H1 (cell line): ENCODE data around the gene CCL3. TPM values are rescaled to one million over a fixed set of nuclear protein-coding genes. Genes with fewer than 3 reads are reported as not detected.

Experiments
- CTCF ChIA-PET: fragments of 300-600 bp; sonication (Branson Sonifier 250); formaldehyde crosslinking; loops from one replicate; lab custom pipeline; 2021; ENCODE audit not compliant: partially characterized antibody; lab: Charles Lee
- POLR2A ChIA-PET: fragments of 300-600 bp; sonication (Branson Sonifier 250); formaldehyde crosslinking; loops from one replicate; lab custom pipeline; 2021; ENCODE audit warnings: inconsistent platforms; ENCODE audit not compliant: partially characterized antibody; lab: Charles Lee
- DNase-seq, 2 experiments: peaks; one replicate each; pipeline versions ENCODE4 v3.0.0 to v3.0.0-alpha.2; 2010 to 2022; ENCODE audit warnings: low spot score in 2 of 2, low read depth in 1 of 2, mixed read lengths in 1 of 2
- FAIRE-seq: peaks from 2 replicates; lab custom pipeline; 2011; peaks lifted over from hg19 to GRCh38; lab: Jason Lieb, UNC
- H2AFZ ChIP-seq: 2 replicates; pipeline ENCODE4 v1.8.1; 2012; ENCODE audit warnings: low read length, inconsistent platforms
- H2AK5ac ChIP-seq: 2 replicates; pipeline ENCODE4 v1.6.1; 2013; ENCODE audit warnings: low read depth, low read length
- H2BK120ac ChIP-seq: replicated peaks from 2 replicates; pipeline ENCODE3; 2013; ENCODE audit warnings: low read depth, low read length, inconsistent platforms
- H2BK12ac ChIP-seq: 2 replicates; pipeline ENCODE4 v1.6.1; 2013; ENCODE audit warnings: low read depth, low read length
- H2BK15ac ChIP-seq: 2 replicates; pipeline ENCODE4 v1.6.1; 2013; ENCODE audit warnings: low read length
- H2BK20ac ChIP-seq: 2 replicates; pipeline ENCODE4 v1.6.1; 2013; ENCODE audit warnings: low read length
- H2BK5ac ChIP-seq: 2 replicates; pipeline ENCODE4 v1.6.1; 2013; ENCODE audit warnings: low read depth, low read length
- H3K14ac ChIP-seq: 2 replicates; pipeline ENCODE4 v1.6.1; 2013; ENCODE audit warnings: inconsistent platforms; ENCODE audit not compliant: insufficient read length
- H3K18ac ChIP-seq: 2 replicates; pipeline ENCODE4 v1.6.1; 2013; ENCODE audit warnings: low read length; ENCODE audit errors: extremely low read depth
- H3K23ac ChIP-seq: 2 replicates; pipeline ENCODE4 v1.6.1; 2013; ENCODE audit warnings: inconsistent platforms; ENCODE audit not compliant: insufficient read length
- H3K23me2 ChIP-seq: 2 replicates; pipeline ENCODE4 v1.6.1; 2013; ENCODE audit warnings: low read depth, low read length
- H3K27ac ChIP-seq: 2 replicates; pipeline ENCODE4 v1.6.1; 2011; ENCODE audit warnings: low read depth, low read length, inconsistent platforms
- H3K27me3 ChIP-seq, 4 experiments: replicated peaks in 1 of 4; 1 replicate in 1 of 4; 2 replicates in 3 of 4; pipeline versions ENCODE4 v1.6.1 to v1.8.1; 2011 to 2013; ENCODE audit warnings: low read length in 3 of 4, mild to moderate bottlenecking in 3 of 4, inconsistent platforms in 2 of 4, mixed read lengths in 2 of 4, moderate library complexity in 1 of 4; ENCODE audit not compliant: control insufficient read depth in 3 of 4, insufficient read depth in 3 of 4; ENCODE audit errors: extremely low read depth in 1 of 4
- H3K36me3 ChIP-seq, 4 experiments: 2 replicates each; pipeline versions ENCODE4 v1.6.1 to v1.8.1; 2011 to 2013; ENCODE audit warnings: mild to moderate bottlenecking in 4 of 4, low read length in 3 of 4, moderate library complexity in 2 of 4, control low read depth in 1 of 4, inconsistent platforms in 1 of 4; ENCODE audit not compliant: insufficient read depth in 4 of 4, control insufficient read depth in 2 of 4
- H3K4ac ChIP-seq: replicated peaks from 2 replicates; pipeline ENCODE3; 2013; ENCODE audit warnings: low read length, low read depth, mixed read lengths, inconsistent platforms; ENCODE audit not compliant: insufficient read length
- H3K4me1 ChIP-seq, 4 experiments: replicated peaks in 1 of 4; 1 replicate in 1 of 4; 2 replicates in 3 of 4; pipeline versions ENCODE4 v1.6.1 to v1.8.1; 2011 to 2013; ENCODE audit warnings: low read length in 3 of 4, inconsistent platforms in 2 of 4, mixed read lengths in 1 of 4; ENCODE audit not compliant: insufficient read depth in 4 of 4, control insufficient read depth in 3 of 4
- H3K4me2 ChIP-seq, 2 experiments: 2 replicates each; pipeline versions ENCODE4 v1.6.1 to v1.8.1; 2011 to 2013; ENCODE audit warnings: low read depth in 2 of 2, low read length in 2 of 2, control low read depth in 1 of 2, inconsistent platforms in 1 of 2, mild to moderate bottlenecking in 1 of 2; ENCODE audit not compliant: insufficient read depth in 1 of 2
- H3K4me3 ChIP-seq, 4 experiments: fragments of 200-600, 300-600 bp in 1 of 4; sonication (generic), shearing (Covaris generic), sonication (Bioruptor Twin) in 1 of 4; 2 replicates each; pipeline versions ENCODE4 v1.5.1 to v1.8.1; 2011 to 2016; ENCODE audit warnings: low read length in 4 of 4, low read depth in 3 of 4, control low read depth in 2 of 4, inconsistent platforms in 2 of 4, mild to moderate bottlenecking in 2 of 4, mixed read lengths in 1 of 4, moderate library complexity in 1 of 4; ENCODE audit not compliant: insufficient read depth in 2 of 4; ENCODE audit errors: extremely low read depth in 1 of 4
- H3K56ac ChIP-seq: replicated peaks from 2 replicates; pipeline ENCODE3; 2013; ENCODE audit warnings: low read depth, mild to moderate bottlenecking, mixed read lengths, low read length, inconsistent platforms; ENCODE audit not compliant: insufficient read length
- H3K79me1 ChIP-seq: 2 replicates; pipeline ENCODE4 v1.6.1; 2013; ENCODE audit warnings: low read depth, low read length, control low read depth
- H3K79me2 ChIP-seq, 2 experiments: 2 replicates each; pipeline versions ENCODE4 v1.6.1 to v1.8.1; 2012 to 2013; ENCODE audit warnings: low read length in 2 of 2, mild to moderate bottlenecking in 2 of 2, inconsistent platforms in 1 of 2; ENCODE audit not compliant: insufficient read depth in 2 of 2, control insufficient read depth in 1 of 2
- H3K9ac ChIP-seq, 4 experiments: replicated peaks in 1 of 4; 1 replicate in 1 of 4; 2 replicates in 3 of 4; pipeline versions ENCODE4 v1.6.1 to v1.8.1; 2011 to 2013; ENCODE audit warnings: low read depth in 3 of 4, low read length in 3 of 4, control low read depth in 2 of 4, mild to moderate bottlenecking in 2 of 4, moderate library complexity in 2 of 4, inconsistent platforms in 1 of 4; ENCODE audit errors: extremely low read depth in 1 of 4
- H3K9me3 ChIP-seq, 2 experiments: 2 replicates each; pipeline versions ENCODE4 v1.6.1 to v1.8.1; 2012 to 2013; ENCODE audit warnings: mild to moderate bottlenecking in 2 of 2, moderate library complexity in 2 of 2, control low read depth in 1 of 2, inconsistent platforms in 1 of 2, low read depth in 1 of 2, low read length in 1 of 2, mixed read lengths in 1 of 2; ENCODE audit not compliant: insufficient read depth in 2 of 2
- H4K20me1 ChIP-seq, 2 experiments: replicated peaks in 1 of 2; 2 replicates each; pipeline versions ENCODE3 to v1.8.1; 2011 to 2013; ENCODE audit warnings: inconsistent platforms in 2 of 2, low read length in 2 of 2, mild to moderate bottlenecking in 1 of 2; ENCODE audit not compliant: insufficient read depth in 2 of 2, control insufficient read depth in 1 of 2
- H4K5ac ChIP-seq: 2 replicates; pipeline ENCODE4 v1.6.1; 2013; ENCODE audit warnings: low read length, low read depth, mixed read lengths, inconsistent platforms; ENCODE audit not compliant: insufficient read length
- H4K8ac ChIP-seq: 2 replicates; pipeline ENCODE4 v1.8.0; 2013; ENCODE audit warnings: mild to moderate bottlenecking, moderate library complexity, low read length, inconsistent platforms; ENCODE audit not compliant: insufficient read depth; ENCODE audit errors: extremely low read depth
- H4K91ac ChIP-seq: replicated peaks from 2 replicates; pipeline ENCODE3; 2013; ENCODE audit warnings: low read length, mixed read lengths, inconsistent platforms; ENCODE audit not compliant: insufficient read length
- CREB1 ChIP-seq: IDR thresholded peaks from 2 replicates; pipeline ENCODE4 v1.6.1; 2012; ENCODE audit warnings: inconsistent platforms
- USF2 ChIP-seq: IDR thresholded peaks from 2 replicates; pipeline ENCODE4 v1.6.1; 2011; ENCODE audit warnings: low read length, improper control_type of control experiment
- polyA plus RNA-seq, 7 experiments: library from polyadenylated mRNA; depleted of rRNA in 3 of 7; stranded (reverse) in 5 of 7; unstranded in 2 of 7; fragments of >200 nt in 5 of 7; fragments of 200-250 nt in 2 of 7; gene quantifications; 1 replicate in 5 of 7; 2 replicates in 1 of 7; 4 replicates in 1 of 7; pipeline versions ENCODE4 v1.2.1 to v1.2.3, GENCODE V29; 2011 to 2013; ENCODE audit warnings: missing spikeins in 2 of 7, mixed read lengths in 2 of 7
- total RNA-seq: library from RNA; stranded (reverse); fragmentation: NEBNext Ultra II Directional; extraction: Animal tissue kit (Norgen Biotek cat#: 25700); gene quantifications from 2 replicates; pipeline ENCODE4 v1.2.1, GENCODE V29; 2021

Gene CCL3
- total and polyA plus RNA-seq, 2 of the 8 experiments (the other 6 are each of a cell fraction or from before 2014, with no cell fraction given) = not detected

- H2BK12ac ChIP-seq = no peak overlapping the region
- H3K79me1 ChIP-seq = no peaks in the 10 kb centered on the region
- H3K36me3 ChIP-seq = no peaks in the 10 kb centered on the region
- H3K27me3 ChIP-seq = no peaks in the 10 kb centered on the region
- H4K20me1 ChIP-seq = no peaks in the 10 kb centered on the region
- no peak overlapping the region for H3K23ac ChIP-seq
- H3K9ac ChIP-seq = no peak overlapping the region
- H2BK5ac ChIP-seq = no peak overlapping the region
- no peak overlapping the region for H2BK15ac ChIP-seq
- no peaks in the 10 kb centered on the region for H3K79me2 ChIP-seq
- no peak overlapping the region for H2BK120ac ChIP-seq
- no peak overlapping the region for H3K14ac ChIP-seq
- no peak overlapping the region for H3K56ac ChIP-seq
- no peaks in the 10 kb centered on the region for H3K23me2 ChIP-seq
- FAIRE-seq (no peak), DNase-seq (no peak)
- H3K18ac ChIP-seq = no peak overlapping the region
- H3K4me3 ChIP-seq = no peak overlapping the region
- H4K91ac ChIP-seq = no peak overlapping the region
- no peaks in the 10 kb centered on the region for H3K9me3 ChIP-seq
- TF ChIP-seq USF2 (no peak), CREB1 (no peak)
- no peak overlapping the region for H3K4me2 ChIP-seq
- H2AFZ ChIP-seq = no peak overlapping the region
- ChIA-PET CTCF (interaction anchor here (1.2 to 1.3 kb wide), 3 partner anchors 11 to 100 kb away, joined by 3 to 5 read pairs (median 4); no protein-coding TSS in a partner anchor), POLR2A (no interaction called here)
- H3K4ac ChIP-seq = no peak overlapping the region
- no peak overlapping the region for H3K27ac ChIP-seq
- H2BK20ac ChIP-seq = no peak overlapping the region
- no peak overlapping the region for H4K8ac ChIP-seq
- no peak overlapping the region for H2AK5ac ChIP-seq
- H3K4me1 ChIP-seq = no peaks in the 10 kb centered on the region
- H4K5ac ChIP-seq = no peak overlapping the region
Measured at GRCh38 chr17:36069136-36069535, 20.8 kb downstream of the CCL3 start.
